ENCODE measurements around the gene S100A7A.

The S100A7A gene

GRCh38 chr1:153397051-153397923 is 19.0 kb upstream of the S100A7A start:
- H3K36me3 ChIP-seq (ENCODE audit: low read depth): no peaks in the 10 kb centered on the region
- DNase-seq (ENCODE audit: low spot score): no peak
- TF ChIP-seq CTCF (IDR thresholded peaks at IDR 0.05; ENCODE audit: poor library complexity, severe bottlenecking): no peak
- no peak overlapping the region for H3K27ac ChIP-seq (ENCODE audit: poor library complexity, severe bottlenecking)
- H3K27me3 ChIP-seq (ENCODE audit: insufficient read depth, poor library complexity, severe bottlenecking): no peaks in the 10 kb centered on the region
- H3K9me3 ChIP-seq (ENCODE audit: severe bottlenecking): no peaks in the 10 kb centered on the region
- H3K4me3 ChIP-seq (ENCODE audit: severe bottlenecking): no peak overlapping the region
- H3K4me1 ChIP-seq (ENCODE audit: insufficient read depth, poor library complexity, severe bottlenecking): no peaks in the 10 kb centered on the region
- no peak for ATAC-seq (ENCODE audit: low read depth)

GRCh38 chr1:153397924-153398651 is 18.2 kb upstream of the S100A7A start:
- no peaks in the 10 kb centered on the region for H3K27me3 ChIP-seq (ENCODE audit: insufficient read depth, poor library complexity, severe bottlenecking)
- no peaks in the 10 kb centered on the region for H3K4me1 ChIP-seq (ENCODE audit: insufficient read depth, poor library complexity, severe bottlenecking)

GRCh38 chr1:153399401-153400055 is 16.8 kb upstream of the S100A7A start:
- TF ChIP-seq CTCF (IDR thresholded peaks at IDR 0.05; ENCODE audit: poor library complexity, severe bottlenecking): no peak
- Histone ChIP-seq H3K36me3 (ENCODE audit: low read depth) (no peaks in the 10 kb centered on the region), H3K4me3 (ENCODE audit: severe bottlenecking) (no peak overlapping the region), H3K9me3 (ENCODE audit: severe bottlenecking) (no peaks in the 10 kb centered on the region), H3K4me1 (ENCODE audit: insufficient read depth, poor library complexity, severe bottlenecking) (no peaks in the 10 kb centered on the region), H3K27ac (ENCODE audit: poor library complexity, severe bottlenecking) (no peak overlapping the region), H3K27me3 (ENCODE audit: insufficient read depth, poor library complexity, severe bottlenecking) (no peaks in the 10 kb centered on the region)
- ATAC-seq (ENCODE audit: low read depth) (no peak), DNase-seq (ENCODE audit: low spot score) (no peak)

More at GRCh38 chr1:153397924-153398651, 18.2 kb upstream of the S100A7A start:
- no peak for DNase-seq (ENCODE audit: low spot score)
- no peak for ATAC-seq (ENCODE audit: low read depth)
- Histone ChIP-seq H3K9me3 (ENCODE audit: severe bottlenecking) (no peaks in the 10 kb centered on the region), H3K4me3 (ENCODE audit: severe bottlenecking) (no peak overlapping the region), H3K36me3 (ENCODE audit: low read depth) (no peaks in the 10 kb centered on the region), H3K27ac (ENCODE audit: poor library complexity, severe bottlenecking) (no peak overlapping the region)
- TF ChIP-seq CTCF (IDR thresholded peaks at IDR 0.05; ENCODE audit: poor library complexity, severe bottlenecking): no peak

- no peaks in the 10 kb centered on the region for H3K27me3 ChIP-seq (ENCODE audit: insufficient read depth, poor library complexity, severe bottlenecking)
- ATAC-seq (ENCODE audit: low read depth): peak; percentile 37; the same call in 1 of the 3 replicates
- no peaks in the 10 kb centered on the region for H3K36me3 ChIP-seq (ENCODE audit: low read depth)
- TF ChIP-seq CTCF (IDR thresholded peaks at IDR 0.05; ENCODE audit: poor library complexity, severe bottlenecking): peak; percentile 25
- no peaks in the 10 kb centered on the region for H3K9me3 ChIP-seq (ENCODE audit: severe bottlenecking)
- DNase-seq (ENCODE audit: low spot score): no peak
- H3K27ac ChIP-seq (ENCODE audit: poor library complexity, severe bottlenecking): no peak overlapping the region
- H3K4me1 ChIP-seq (ENCODE audit: insufficient read depth, poor library complexity, severe bottlenecking): no peaks in the 10 kb centered on the region
- H3K4me3 ChIP-seq (ENCODE audit: severe bottlenecking): no peak overlapping the region
These were observed 16.1 kb upstream of the S100A7A start for GRCh38 chr1:153400244-153400643.
